IPS DF 4.7 (cell line): ENCODE results near the gene NR5A1.

Experiments used
- DNase-seq: peaks from one replicate; pipeline ENCODE4 v3.0.0-alpha.2; 2013; ENCODE audit warnings: low spot score; ENCODE audit errors: extremely low read depth

NR5A1 gene

DNA sequence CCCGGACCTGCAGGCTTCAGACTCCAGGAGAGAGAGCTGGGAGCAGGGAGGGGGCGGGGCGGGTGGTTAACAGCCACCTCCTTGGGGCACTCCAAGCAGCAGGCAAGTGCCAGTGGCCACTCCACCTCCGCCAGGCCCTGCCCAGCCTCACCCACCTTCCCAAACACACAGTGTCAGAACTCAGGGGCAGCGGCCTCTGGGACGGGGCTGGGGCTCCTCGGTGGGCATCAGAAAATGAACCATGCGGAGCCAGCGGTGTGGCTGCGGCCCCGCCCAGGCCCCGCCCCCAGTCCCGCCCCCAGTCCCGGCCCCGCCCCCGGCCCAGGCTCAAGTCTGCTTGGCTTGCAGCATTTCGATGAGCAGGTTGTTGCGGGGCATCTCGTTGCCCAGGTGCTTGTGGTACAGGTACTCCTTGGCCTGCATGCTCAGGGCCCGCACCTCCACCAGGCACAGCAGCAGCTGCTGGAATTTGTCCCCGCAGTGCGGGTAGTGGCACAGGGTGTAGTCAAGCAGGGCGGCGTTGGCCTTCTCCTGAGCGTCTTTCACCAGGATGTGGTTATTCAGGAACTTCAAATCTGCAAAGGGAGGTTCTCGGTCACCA lies 24.7 kb downstream of the NR5A1 start:
- no peak for DNase-seq

DNA sequence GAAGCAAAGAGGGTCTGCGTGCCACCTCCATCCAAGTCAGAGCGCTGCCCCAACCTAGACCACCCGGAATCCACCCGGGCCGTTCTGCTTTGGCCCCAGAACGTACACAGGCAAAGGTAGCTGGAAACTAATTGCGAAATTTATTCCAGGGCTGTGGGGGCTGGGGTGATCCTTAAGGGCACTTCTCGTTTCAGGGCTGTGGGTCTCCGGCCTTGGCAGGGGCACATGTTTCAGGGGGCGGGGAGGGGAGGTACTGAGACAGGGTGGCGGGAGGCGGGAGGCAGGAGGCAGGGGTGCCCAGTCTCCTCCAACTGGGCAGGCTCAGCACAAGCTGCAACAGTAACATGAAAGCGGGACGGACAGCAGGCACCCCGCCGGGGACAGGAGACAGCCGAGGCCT lies 26.1 kb downstream of the NR5A1 start:
- DNase-seq = no peak

DNA sequence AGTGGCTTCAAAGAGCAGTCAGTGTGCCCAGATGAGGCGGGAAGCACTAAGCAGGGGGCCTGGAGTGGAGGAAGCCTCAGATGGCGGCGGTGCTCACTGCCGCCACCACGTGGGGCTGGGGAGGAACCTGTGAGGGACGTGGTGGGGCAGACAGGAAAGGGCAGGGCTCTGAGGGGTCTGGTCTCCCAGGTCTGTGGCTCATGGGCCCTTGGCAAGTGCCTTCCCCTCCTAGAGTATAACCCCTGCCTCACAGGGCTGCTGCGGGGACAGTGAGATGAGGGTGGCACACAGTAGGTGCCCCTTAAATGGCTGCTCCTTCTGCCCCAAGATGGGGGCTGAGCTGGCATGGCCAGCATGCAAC lies 26.6 kb downstream of the NR5A1 start:
- DNase-seq = no peak

DNA sequence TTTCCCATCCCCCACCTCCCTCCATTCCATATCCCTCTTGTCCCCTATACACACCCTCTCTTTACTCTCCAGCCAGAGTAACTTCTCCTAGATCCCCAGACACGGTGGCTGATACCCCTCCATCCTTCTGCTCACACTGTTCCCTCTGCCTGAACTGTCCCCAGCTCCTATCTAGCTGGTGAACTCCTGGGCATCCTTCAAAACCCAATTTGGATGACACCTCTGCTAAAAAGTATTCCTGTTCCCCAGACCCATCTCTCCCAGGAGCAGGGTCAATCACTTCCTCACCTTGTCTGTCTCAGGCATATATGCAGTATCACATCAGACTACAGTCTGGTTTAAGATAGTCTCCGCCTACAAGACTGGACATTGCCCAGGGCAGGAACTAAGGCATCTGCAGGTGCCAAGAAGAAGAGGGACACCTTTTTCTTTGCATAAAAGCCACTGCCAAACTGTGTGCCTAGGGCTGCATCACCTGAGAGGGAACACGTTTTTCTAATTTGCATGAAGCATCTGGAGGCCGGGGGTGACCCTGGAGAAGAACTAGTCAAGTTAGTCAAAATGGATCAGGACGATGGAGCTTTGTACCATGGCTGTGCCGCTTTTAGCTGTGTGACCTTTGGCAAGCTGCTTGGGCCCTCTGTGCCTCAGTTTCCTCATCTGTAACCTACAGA lies 27.1 kb downstream of the NR5A1 start:
- no peak for DNase-seq

DNA sequence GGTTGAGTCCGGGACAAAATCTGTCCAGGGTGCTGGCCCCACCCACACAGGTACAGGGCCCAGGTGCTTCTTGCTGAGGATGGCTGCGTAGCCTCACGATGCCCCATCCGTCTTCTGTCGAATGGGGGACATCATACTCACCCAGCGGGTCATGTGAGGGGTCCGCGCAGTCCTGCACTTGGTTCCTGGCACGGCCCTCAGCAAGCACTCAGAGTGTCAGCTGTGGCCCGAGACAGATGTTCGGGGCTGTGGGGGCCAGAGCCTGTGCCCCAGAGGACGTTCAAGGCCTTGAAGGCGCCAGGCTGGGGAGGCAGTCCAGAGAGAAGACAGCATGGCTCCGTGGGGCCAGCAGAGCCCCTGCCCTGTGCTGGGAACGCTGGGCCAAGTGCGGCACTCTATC lies 27.8 kb downstream of the NR5A1 start:
- no peak for DNase-seq

DNA sequence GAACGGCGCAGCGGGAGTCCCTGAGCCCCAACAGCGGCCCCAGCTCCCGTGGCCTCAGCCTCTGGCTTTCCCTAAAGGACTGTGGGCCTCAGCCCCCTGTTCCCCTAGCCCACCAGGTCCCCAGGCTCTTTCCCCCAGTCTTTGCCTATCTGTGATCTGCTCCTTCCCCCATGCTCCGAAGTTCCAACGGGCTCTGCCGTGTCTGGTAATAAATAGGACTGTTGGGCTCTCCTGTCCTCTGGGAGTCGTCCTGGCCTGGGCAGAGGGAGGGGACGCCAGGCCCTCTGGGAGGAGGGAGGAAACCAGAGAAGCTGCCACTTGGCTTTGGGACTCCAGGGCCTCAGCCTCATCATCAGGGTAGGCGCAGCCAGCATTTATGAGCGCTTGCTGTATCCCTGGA lies 28.8 kb downstream of the NR5A1 start:
- DNase-seq = no peak

DNA sequence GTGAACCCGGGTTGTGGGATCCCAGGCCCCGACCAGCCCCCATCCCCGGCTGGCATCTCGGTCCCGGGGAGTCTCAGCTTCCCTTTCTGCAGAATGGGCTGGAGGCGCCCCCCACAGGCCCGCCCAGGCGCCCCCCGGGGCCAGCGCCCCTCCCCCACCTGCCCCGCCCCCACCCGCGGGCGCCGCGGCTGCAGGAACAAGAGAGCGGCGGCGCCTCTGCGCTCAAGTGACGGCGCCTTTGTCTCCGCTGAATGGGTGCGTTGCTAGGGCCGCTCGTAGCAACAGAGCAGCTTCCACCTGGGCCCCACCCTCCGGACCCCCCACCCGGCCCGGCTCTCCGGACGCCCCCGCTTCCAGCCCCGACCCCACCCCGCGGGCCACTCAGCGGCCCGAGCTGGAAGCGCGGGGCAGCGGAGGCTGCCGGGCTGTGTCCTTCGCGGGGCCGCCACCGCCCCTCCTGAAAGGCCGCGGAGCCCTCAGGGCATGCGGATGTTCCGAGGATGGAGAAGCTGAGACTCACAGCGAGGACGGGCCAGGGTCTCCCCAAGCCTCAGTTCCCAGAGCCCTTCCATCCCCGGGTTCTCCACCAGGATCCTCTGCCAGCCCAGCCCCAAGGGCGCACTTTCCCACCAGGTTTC lies 29.4 kb downstream of the NR5A1 start:
- DNase-seq = no peak

DNA sequence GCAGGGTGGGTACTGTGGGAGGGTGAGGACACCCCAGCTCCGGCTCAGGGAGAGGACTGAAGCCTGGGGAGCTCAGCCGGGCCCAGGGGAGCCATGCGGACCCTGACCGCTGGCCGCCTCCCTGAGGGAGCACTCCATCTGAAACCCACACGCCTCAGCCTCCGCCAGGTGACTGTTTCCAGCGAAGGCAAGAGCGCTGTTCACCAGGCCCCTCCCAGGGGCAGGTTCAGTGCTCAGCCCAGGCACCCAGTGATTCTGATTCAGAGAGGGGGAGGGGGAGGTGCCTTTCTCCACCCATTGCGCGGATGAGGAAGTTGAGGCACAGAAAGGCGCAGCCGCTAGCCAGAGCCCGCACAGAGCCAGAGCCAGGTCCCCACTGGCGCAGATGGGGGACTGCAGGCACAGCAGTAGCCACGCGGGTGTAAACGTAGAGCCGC lies 30.0 kb downstream of the NR5A1 start:
- no peak for DNase-seq

DNA sequence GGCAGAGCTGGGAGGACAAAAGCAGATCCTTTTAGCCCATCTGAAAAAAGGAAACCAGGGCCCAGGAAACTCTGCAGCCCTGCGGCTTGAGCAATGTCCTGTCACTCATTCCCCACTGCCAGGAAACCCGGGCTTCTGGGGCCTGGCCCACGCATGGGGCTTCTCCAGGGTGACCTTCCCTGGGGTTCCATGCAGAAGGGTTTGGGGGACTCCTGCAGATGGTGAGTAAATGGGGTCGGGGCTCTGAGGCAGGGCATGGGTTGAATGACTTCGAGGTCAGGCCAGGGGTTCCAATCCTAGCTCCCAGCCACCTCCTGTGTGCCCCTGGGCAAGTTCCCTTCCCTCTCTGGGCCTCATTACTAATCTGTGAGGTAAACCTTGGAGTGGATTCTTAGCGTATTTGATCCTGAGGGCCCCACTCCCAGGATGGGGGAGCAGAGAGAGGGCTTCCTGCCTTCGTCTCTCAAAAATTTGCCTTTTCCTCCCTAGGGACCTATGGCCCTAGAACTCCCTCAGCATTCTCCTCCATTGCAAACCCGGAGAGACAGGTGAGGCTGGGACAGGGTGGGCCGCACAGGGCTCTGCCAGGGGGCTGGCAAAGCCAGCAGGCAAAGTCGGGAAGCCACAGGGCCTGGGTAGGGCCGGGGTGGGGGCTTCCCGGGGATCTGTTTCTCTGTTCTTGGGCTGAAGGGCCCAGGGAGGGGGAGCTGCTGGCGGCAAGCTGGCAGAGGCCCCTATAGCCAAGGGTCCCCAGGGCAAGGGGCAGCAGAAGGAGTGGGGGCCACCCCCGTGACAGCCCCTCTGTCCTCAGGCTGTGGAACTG lies 31.1 kb downstream of the NR5A1 start:
- DNase-seq = no peak

DNA sequence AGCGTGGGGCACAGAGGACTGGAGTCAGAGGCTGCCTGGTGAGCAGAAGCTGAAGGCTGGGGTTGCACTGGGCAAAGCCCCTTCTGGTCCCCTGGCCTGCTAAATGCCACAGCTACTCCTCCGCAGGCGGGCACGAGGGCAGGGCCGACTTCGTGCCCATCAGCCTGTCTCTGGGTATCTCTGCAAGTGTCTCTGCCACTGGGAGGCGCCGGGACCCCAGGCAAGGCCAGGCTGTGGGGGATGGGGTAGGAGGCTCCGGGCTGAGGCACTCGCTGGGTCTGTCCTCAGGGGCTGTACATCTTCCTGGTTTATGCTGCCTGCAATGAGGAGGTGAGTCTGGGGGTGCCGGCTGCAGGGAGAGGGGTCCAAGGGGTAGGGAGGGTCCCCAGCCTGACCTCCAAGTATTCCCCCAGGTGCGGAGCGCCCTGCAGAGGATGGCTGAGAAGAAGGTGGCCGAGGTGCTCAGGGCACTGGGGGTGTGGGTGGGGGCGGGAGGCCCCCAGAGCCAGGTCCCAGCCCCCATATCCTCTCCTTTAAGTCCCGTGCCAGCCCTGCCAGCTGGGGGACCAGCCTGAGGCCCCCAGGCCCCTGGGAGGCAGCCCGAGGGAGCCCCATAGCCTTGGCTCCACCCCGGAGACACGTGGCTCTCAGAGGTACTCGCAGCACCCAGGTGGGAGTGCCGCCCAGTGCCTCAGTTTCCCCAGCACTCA lies 31.9 kb downstream of the NR5A1 start:
- no peak for DNase-seq

DNA sequence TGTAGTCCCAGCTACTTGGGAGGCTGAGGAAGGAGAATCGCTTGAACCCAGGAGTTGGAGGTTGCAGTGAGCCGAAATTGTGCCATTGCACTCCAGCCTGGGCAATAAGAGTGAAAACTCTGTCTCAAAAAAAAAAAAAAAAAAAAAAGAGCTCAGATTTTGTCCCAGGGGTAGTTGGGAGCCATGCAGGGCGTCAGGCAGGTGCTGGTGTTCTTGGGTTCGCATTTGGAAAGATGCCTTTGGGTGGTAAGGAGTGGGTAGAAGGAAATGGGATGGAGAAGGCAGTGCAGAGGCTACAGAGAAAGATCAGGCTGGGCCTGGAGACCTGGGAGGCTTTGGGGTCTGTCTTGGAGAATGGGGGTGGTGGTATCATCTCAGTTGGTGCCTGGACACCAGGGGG lies 33.0 kb downstream of the NR5A1 start:
- DNase-seq = no peak

DNA sequence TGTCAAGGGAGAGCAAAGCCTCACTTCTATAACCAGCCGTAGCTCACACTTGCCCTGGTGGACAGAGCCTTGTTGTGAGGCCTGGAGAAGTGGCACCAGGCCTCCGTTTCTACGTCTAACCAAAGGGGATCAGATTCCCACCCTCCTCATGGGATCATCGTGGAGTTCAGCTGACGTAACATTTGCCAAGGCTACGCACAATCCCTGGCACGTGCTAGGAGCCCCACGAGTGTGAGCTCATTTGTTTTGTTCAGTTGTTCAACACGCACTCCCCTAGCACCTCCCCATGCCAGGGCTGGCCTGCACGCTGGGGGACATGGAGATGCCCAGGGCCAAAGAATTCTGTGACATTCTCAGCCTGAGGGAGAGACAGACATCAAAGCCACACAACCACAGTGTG lies 33.9 kb downstream of the NR5A1 start:
- no peak for DNase-seq

DNA sequence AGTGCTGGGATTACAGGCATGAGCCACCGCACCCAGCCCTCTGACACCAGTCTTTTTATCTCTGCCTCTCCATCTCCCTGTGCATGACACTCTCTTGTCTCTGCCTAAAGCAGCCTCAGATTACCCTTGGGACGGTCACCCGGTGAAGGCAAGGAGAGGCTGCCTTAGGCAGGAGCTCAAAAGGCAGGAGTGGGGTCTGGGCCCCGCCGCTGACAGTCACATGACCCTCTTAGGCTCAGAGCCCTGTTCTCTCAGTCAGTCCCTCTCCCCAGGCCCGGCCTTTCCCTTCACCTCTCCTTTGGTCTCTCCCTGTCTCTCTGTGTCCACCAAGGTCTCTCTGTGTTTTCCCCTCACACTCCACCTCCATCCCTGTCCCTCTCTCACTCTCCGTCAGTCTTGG lies 34.4 kb downstream of the NR5A1 start:
- no peak for DNase-seq

DNA sequence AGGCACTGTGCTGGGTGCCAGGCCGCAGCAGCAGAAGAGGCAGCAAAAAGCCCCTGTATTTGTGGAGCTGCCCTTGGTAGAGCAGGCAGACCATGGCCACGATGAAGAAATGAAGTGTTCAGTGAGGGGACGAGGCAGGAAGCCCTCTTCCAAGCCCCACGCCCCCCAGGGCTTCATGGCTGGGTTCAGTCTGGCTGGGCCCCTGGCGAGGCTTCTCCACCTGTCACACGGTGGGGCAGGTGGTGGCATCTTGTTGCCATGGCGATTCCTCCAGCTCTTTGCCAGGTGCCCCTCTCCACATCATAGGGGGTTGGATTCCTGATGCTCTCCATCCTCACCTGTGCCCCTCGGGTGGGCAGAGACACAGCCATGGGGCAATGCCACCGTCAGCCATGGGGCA lies 35.4 kb downstream of the NR5A1 start:
- no peak for DNase-seq

DNA sequence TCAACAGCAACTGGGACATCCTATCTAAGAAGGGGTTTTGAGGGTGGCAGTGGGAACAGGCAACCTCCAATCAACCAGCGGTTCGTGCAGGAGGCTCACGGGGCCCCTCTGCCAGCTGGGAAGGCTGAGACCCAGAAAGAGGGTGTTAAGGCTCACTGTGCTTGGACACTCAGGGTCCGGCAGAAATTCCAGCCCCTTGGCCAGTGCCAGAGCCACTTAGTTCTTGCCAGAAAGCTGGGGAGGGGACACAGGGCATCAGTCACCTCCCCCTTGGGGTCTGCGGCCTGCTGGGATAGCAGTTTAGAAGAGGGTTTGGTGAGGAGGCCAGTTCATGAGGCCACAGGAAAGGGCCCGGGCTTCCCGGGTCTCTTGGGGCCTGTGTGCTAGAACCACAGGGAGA lies 36.5 kb downstream of the NR5A1 start:
- no peak for DNase-seq

DNA sequence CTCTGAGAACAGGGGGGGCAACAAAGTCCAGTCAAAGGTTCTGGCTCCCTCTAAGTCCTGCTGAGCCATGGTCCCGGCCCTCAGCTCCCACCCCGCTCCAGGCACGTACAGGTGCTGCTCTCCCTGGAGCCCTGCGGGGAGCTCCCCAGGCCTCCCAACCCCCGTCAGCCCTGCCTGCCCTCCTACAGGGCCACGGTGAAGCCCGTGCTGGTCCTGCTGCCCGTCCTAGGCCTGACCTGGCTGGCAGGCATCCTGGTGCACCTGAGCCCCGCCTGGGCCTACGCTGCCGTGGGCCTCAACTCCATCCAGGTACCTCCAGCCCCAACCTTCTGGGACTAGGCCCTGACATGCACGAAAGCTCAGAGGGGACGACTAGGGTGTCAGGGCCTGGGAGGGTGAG lies 36.9 kb downstream of the NR5A1 start:
- DNase-seq = no peak

DNA sequence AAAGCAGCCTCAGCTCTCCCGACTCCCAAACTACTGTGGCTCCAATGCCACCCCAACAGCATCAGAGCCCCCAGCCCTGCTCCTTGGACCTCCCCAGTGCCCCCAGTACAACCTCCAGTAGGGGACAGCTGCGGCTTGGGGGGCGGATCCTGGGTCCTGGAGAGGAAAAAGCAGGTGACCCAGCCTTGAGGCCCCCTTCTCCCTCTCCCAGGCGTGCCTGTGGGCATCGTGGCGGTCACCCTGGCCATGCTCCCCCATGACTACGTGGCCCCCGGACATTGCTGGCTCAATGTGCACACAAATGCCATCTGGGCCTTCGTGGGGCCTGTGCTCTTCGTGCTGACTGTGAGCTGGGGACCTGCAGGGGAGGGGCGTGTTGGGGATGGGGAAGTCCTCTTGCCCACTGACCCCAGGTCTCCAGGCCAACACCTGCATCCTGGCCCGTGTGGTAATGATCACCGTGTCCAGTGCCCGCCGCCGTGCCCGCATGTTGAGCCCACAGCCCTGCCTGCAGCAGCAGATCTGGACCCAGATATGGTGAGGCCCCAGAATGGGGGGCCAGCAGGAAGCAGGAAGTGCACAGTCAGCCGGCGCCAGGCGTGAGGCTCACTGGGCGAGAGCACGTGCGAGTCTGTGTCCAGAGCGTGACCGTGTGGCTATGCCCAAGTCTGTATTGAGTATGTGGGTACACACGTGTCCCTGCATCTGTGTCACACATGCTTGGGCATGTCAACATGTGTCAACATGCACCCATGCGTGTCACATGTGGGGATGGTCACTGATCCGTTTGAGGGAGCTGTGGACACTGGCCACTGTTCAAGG lies 38.0 kb downstream of the NR5A1 start:
- no peak for DNase-seq

DNA sequence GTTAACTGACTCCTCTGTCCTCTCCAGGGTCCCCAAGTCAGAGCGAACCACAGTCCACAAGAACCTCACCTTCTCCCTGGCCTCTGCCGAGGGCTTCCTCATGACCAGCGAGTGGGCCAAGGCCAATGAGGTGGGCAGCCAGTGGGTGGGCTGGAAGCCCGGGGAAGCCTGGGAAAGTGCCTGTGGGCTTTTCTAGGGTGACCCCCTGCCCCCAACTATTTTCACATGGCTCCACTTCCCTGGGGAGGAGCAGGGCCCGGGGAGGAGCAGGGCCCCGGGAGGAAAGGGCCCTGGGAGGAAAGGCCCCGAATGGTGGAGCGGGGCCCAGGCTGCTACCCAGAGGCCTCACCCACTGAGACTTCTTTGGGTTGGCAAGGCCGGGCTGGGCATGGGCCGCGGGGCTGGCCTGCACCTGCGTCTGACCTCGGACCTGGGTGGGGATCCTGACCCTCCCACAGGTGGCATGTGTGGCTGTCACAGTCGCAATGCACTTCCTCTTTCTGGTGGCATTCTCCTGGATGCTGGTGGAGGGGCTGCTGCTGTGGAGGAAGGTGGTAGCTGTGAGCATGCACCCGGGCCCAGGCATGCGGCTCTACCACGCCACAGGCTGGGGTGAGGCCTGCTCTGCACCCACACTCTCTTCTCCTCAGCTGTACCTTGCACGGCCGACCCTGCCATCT lies 39.0 kb downstream of the NR5A1 start:
- no peak for DNase-seq

DNA sequence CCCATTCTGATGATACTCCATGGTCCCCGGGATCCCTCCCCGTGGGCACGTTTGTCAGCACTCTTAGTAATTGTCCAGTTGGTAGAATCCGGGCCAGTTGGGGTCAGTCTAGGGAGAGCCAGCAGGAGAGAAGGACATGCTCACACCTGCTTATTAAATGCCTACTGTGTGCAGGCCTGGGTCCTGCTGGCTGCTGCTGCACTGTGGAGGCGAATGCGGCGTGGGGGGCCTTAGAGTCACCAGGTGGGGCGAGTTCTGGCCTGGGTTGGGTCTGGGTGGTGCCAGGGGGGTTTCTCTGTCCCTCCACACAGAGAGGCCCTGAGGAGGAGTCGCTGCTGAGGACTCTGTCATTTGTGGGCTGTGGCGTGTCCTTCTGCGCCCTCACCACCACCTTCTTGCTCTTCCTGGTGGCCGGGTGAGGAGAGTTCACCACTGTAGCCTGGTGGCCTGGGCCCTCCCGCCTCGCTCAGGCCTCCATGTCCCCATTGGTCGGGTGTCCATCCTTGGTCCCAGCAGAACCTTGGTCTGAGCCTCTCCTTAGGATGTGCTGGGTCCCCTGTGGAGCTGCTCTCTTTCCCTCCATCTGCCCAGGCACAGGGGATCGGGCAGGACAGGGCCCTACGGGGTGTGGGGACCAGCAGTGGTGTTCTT lies 39.7 kb downstream of the NR5A1 start:
- no peak for DNase-seq

DNA sequence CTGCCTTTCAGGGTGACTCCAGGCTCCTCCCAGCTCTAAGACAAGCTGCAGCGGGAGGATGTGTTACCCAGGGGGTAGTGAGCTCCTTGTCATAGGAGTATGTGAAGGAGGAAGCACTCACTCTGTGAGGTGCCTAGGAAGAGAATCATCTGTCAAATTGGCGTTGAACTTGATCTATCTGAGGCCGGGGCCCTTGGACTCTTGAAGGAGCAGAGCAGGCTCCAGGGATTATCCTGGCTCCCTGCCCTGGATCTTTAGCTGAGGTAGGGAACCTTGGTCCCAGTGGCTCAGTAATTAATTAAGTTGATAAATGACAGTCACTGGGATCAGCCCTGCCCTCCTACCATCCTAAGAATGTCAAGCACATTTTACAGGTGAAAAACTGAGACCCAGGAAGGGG lies 41.5 kb downstream of the NR5A1 start:
- DNase-seq = no peak
